Measurements from ENCODE around the gene CFAP54.

DNA sequence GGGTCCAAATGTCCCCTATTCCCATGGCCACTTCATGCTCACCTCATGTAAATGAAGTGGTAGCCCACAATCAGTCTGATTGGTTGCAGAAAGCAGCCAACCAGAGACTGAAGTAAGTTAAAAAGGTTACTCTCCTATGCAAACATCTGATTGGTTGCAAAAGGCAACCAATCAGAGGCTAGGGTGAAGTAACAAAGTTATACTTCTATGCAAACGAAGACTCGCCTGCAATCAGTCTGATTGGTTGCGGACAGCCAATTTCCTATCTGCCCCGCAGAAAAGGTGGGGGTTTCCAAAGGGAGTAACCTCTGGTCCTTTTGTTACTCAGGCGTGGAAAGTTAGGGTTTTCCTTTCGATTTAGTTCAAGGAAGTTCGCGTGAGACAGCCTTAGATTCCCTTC is 209.6 kb downstream of the CFAP54 start:
- TF ChIP-seq CTCF (IDR thresholded peaks at IDR 0.05), result no peak
- no peak for TF ChIP-seq POLR2A (IDR thresholded peaks at IDR 0.05)

Data from esophagus squamous epithelium (tissue), 4 donors.